OCI-LY3 (cell line): ENCODE results near the gene TMEM52B.

Experiments used
- EZH2phosphoT487 ChIP-seq: fragments of 200-600 bp; shearing (Covaris generic); IDR thresholded peaks from 2 replicates; pipeline ENCODE4 v1.6.1; 2018; ENCODE audit warnings: antibody characterized with exemption, mixed run types, low read depth
- TF ChIP-seq, protein P1 (sequence below): fragments of 200-600, 300-600 bp; sonication (generic); IDR thresholded peaks from 2 replicates; pipeline ENCODE4 v1.5.1; 2014; ENCODE audit warnings: antibody characterized with exemption, low read length, low read depth

DNA sequence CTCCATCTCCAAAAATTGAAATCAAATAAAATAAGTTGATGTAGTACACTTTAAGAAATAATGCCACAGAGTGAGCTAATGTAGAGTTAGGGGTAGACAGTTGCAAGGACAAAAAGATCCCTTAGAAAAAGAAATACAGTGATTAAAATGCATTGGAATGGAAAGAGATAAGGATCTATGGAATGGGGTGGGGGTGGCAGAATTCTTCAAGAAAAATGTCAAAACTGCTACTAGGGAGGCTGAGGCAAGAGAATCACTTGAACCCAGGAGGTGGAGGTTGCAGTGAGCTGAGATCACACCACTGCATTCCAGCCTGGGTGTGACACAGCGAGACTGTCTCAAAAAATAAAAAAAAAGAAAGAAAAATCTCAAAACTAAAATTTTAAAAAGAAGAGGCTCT lies 13.4 kb upstream of the TMEM52B start:
- TF ChIP-seq, protein P1, sequence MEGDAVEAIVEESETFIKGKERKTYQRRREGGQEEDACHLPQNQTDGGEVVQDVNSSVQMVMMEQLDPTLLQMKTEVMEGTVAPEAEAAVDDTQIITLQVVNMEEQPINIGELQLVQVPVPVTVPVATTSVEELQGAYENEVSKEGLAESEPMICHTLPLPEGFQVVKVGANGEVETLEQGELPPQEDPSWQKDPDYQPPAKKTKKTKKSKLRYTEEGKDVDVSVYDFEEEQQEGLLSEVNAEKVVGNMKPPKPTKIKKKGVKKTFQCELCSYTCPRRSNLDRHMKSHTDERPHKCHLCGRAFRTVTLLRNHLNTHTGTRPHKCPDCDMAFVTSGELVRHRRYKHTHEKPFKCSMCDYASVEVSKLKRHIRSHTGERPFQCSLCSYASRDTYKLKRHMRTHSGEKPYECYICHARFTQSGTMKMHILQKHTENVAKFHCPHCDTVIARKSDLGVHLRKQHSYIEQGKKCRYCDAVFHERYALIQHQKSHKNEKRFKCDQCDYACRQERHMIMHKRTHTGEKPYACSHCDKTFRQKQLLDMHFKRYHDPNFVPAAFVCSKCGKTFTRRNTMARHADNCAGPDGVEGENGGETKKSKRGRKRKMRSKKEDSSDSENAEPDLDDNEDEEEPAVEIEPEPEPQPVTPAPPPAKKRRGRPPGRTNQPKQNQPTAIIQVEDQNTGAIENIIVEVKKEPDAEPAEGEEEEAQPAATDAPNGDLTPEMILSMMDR: no peak
- no peak for TF ChIP-seq EZH2phosphoT487
